Breast epithelium (tissue), 4 donors: Measurements from ENCODE around the gene HTR2A. TPM values are rescaled to one million over a fixed set of nuclear protein-coding genes. Genes with fewer than 3 reads are reported as not detected.

ENCODE experiments used
- DNase-seq, 2 donors: peaks; one replicate each; pipeline ENCODE4 v3.0.0-alpha.2; 2019; ENCODE audit warnings: low spot score in 2 of 2
- H3K27ac ChIP-seq, 2 donors: fragments of 200-600 bp; sonication (generic) in 1 of 2; one replicate each; pipeline ENCODE4 v1.5.1; 2016 to 2019; ENCODE audit warnings: mild to moderate bottlenecking in 1 of 2
- H3K27me3 ChIP-seq, 2 donors: fragments of 200-600 bp; sonication (generic) in 1 of 2; one replicate each; pipeline versions ENCODE4 v1.5.1 to v1.6.0; 2017 to 2019; ENCODE audit warnings: control low read depth in 1 of 2, mild to moderate bottlenecking in 1 of 2
- H3K36me3 ChIP-seq: fragments of 200-600 bp; one replicate; pipeline ENCODE4 v1.5.1; 2019
- H3K4me1 ChIP-seq, 2 donors: fragments of 200-600 bp; sonication (generic); one replicate each; pipeline ENCODE4 v1.5.1; 2016 to 2019; ENCODE audit warnings: control low read depth in 1 of 2
- H3K4me3 ChIP-seq, 3 donors: fragments of 200-600 bp; sonication (generic); 1 replicate in 2 of 3; 2 replicates in 1 of 3; pipeline ENCODE4 v1.5.1; 2016 to 2019; ENCODE audit warnings: mild to moderate bottlenecking in 3 of 3, moderate library complexity in 2 of 3
- H3K9me3 ChIP-seq, 2 donors: fragments of 200-600 bp; sonication (generic) in 1 of 2; one replicate each; pipeline ENCODE4 v1.5.1; 2016 to 2019; ENCODE audit warnings: control low read depth in 1 of 2
- CTCF ChIP-seq, 3 donors: fragments of 450-650 bp; IDR thresholded peaks; one replicate each; pipeline ENCODE4 v1.5.1; 2016 to 2017; ENCODE audit warnings: antibody characterized with exemption in 3 of 3, mild to moderate bottlenecking in 3 of 3, moderate library complexity in 3 of 3
- POLR2A ChIP-seq: fragments of 450-650 bp; IDR thresholded peaks from one replicate; pipeline ENCODE4 v1.6.1; 2016; ENCODE audit warnings: antibody characterized with exemption, mild to moderate bottlenecking, moderate library complexity
- POLR2AphosphoS5 ChIP-seq, 3 donors: sonication (generic); formaldehyde crosslinking; IDR thresholded peaks; one replicate each; pipeline ENCODE4 v1.6.1; 2017; ENCODE audit warnings: antibody characterized with exemption in 3 of 3
- intact Hi-C: fragments of 100-400 bp; cut with DNase I; formaldehyde crosslinking; loops from one replicate; pipeline ENCODE4 v1.15.1; 2023; ENCODE audit warnings: low total_unique reads
- total RNA-seq, 3 donors: library from RNA; depleted of rRNA; stranded (reverse); fragments of >200 nt; gene quantifications; one replicate each; pipeline ENCODE4 v1.1.0, GENCODE V29; 2016

The HTR2A gene
- total RNA-seq, 3 donors from 2014 or later: 0.32 to 1.2 (median 0.33) TPM

- intact Hi-C loops: no loop called here
- DNase-seq: no peak
These were observed 41.7 kb downstream of the HTR2A start for GRCh38 chr13:46855166-46855565.

GRCh38 chr13:46852168-46852567 is 44.7 kb downstream of the HTR2A start:
- Histone ChIP-seq H3K36me3 (no peaks in the 10 kb centered on the region), H3K4me1 (no peaks in the 10 kb centered on the region), H3K4me3 (no peak overlapping the region), H3K27me3 (no peaks in the 10 kb centered on the region), H3K27ac (no peak overlapping the region), H3K9me3 (no peaks in the 10 kb centered on the region)
- DNase-seq: no peak
- no peak for TF ChIP-seq POLR2AphosphoS5 (IDR thresholded peaks at IDR 0.05)
- TF ChIP-seq CTCF (IDR thresholded peaks at IDR 0.05): no peak
- TF ChIP-seq POLR2A: no peak
- intact Hi-C loops: no loop called here

More at GRCh38 chr13:46855166-46855565, 41.7 kb downstream of the HTR2A start:
- no peak overlapping the region for H3K4me3 ChIP-seq
- H3K27ac ChIP-seq: no peak overlapping the region
- no peaks in the 10 kb centered on the region for H3K36me3 ChIP-seq
- H3K9me3 ChIP-seq: no peaks in the 10 kb centered on the region
- no peaks in the 10 kb centered on the region for H3K4me1 ChIP-seq
- H3K27me3 ChIP-seq: no peaks in the 10 kb centered on the region
- TF ChIP-seq POLR2AphosphoS5 (IDR thresholded peaks at IDR 0.05): no peak
- TF ChIP-seq POLR2A: no peak
- no peak for TF ChIP-seq CTCF (IDR thresholded peaks at IDR 0.05)

GRCh38 chr13:46850214-46850613 is 46.6 kb downstream of the HTR2A start:
- intact Hi-C loops: no loop called here
- Histone ChIP-seq H3K36me3 (no peaks in the 10 kb centered on the region), H3K9me3 (no peaks in the 10 kb centered on the region)

GRCh38 chr13:46846726-46847125 is 50.1 kb downstream of the HTR2A start:
- Histone ChIP-seq H3K4me3 (no peak overlapping the region), H3K27ac (no peak overlapping the region), H3K36me3 (no peaks in the 10 kb centered on the region), H3K9me3 (no peaks in the 10 kb centered on the region), H3K4me1 (no peaks in the 10 kb centered on the region), H3K27me3 (no peaks in the 10 kb centered on the region)
- TF ChIP-seq POLR2A (no peak), POLR2AphosphoS5 (IDR thresholded peaks at IDR 0.05) (no peak), CTCF (IDR thresholded peaks at IDR 0.05) (no peak)
- no peak for DNase-seq
- intact Hi-C loops: no loop called here

More at GRCh38 chr13:46850214-46850613, 46.6 kb downstream of the HTR2A start:
- Histone ChIP-seq H3K4me3 (no peak overlapping the region), H3K27me3 (no peaks in the 10 kb centered on the region), H3K4me1 (no peaks in the 10 kb centered on the region), H3K27ac (no peak overlapping the region)
- no peak for DNase-seq
- TF ChIP-seq POLR2A: no peak

- Histone ChIP-seq H3K9me3 (no peaks in the 10 kb centered on the region), H3K27ac (no peak overlapping the region), H3K4me3 (no peak overlapping the region), H3K36me3 (no peaks in the 10 kb centered on the region), H3K27me3 (no peaks in the 10 kb centered on the region), H3K4me1 (no peaks in the 10 kb centered on the region)
- no peak for DNase-seq
- intact Hi-C loops: no loop called here
- no peak for TF ChIP-seq POLR2AphosphoS5 (IDR thresholded peaks at IDR 0.05)
- no peak for TF ChIP-seq CTCF (IDR thresholded peaks at IDR 0.05)
- no peak for TF ChIP-seq POLR2A
These were observed 51.7 kb downstream of the HTR2A start for GRCh38 chr13:46845146-46845545.

GRCh38 chr13:46844431-46844830 is 52.4 kb downstream of the HTR2A start:
- TF ChIP-seq POLR2AphosphoS5 (IDR thresholded peaks at IDR 0.05) (no peak), POLR2A (no peak), CTCF (IDR thresholded peaks at IDR 0.05) (no peak)
- H3K4me3 ChIP-seq: no peak overlapping the region

More at GRCh38 chr13:46844431-46844830, 52.4 kb downstream of the HTR2A start:
- Histone ChIP-seq H3K27ac (no peak overlapping the region), H3K27me3 (no peaks in the 10 kb centered on the region), H3K36me3 (no peaks in the 10 kb centered on the region), H3K4me1 (no peaks in the 10 kb centered on the region), H3K9me3 (no peaks in the 10 kb centered on the region)
- intact Hi-C loops: no loop called here
- no peak for DNase-seq
